ENCODE results near the gene HTRA1.
A peak's percentile ranks its signal among the peaks of the same experiment; 100 is the strongest.

DNA sequence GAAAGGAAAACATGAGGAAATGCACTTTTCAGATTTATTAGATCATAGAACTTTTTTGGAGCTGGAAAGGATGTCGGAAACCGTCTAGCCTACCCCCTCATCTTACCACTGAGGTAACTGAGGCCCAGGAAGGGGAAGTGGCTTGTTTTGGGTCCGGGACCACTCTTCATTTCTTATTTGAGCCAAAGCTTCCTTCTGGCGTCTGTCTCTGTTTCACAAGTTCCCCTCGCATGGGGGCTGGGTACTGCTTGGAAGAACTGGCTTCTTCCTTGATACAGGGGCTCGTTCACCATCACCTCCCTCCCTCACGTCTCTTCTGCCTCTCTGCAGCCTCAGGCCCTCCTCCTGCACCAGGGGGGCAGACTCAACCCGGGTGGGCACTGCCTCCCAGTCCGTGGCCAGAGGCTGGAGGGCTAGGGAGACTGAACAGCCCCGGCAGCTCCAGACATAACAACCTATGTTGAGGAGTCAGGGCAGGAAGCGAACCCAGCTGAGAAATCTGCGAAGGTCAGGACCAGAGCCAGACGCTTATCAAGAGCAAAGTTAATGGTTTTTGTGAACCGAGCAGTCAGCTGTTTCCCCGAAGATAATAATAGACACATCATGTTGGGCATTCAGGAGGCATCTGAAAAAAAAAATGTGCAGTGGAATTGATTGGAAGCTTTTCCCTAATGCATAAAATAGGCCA lies 12.9 kb downstream of the HTRA1 start:
- TF ChIP-seq, protein P1, sequence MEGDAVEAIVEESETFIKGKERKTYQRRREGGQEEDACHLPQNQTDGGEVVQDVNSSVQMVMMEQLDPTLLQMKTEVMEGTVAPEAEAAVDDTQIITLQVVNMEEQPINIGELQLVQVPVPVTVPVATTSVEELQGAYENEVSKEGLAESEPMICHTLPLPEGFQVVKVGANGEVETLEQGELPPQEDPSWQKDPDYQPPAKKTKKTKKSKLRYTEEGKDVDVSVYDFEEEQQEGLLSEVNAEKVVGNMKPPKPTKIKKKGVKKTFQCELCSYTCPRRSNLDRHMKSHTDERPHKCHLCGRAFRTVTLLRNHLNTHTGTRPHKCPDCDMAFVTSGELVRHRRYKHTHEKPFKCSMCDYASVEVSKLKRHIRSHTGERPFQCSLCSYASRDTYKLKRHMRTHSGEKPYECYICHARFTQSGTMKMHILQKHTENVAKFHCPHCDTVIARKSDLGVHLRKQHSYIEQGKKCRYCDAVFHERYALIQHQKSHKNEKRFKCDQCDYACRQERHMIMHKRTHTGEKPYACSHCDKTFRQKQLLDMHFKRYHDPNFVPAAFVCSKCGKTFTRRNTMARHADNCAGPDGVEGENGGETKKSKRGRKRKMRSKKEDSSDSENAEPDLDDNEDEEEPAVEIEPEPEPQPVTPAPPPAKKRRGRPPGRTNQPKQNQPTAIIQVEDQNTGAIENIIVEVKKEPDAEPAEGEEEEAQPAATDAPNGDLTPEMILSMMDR (IDR thresholded peaks at IDR 0.05 in 8 of 11, conservative IDR thresholded peaks at IDR 0.05 in 3 of 11), result no peak
- TF ChIP-seq POLR2AphosphoS5 (IDR thresholded peaks at IDR 0.05) (peak in 2 of 3 donors; percentile 42), POLR2A (IDR thresholded peaks at IDR 0.05) (no peak)
